T-helper 17 cell (primary cell): ENCODE measurements around the gene GPRC5C. TPM values are rescaled to one million over a fixed set of nuclear protein-coding genes. Genes with fewer than 3 reads are reported as not detected.

Experiments
- ATAC-seq: fragments of 150-1000 bp; cut with Tn5 transposase; 2 replicates; pipeline ENCODE4 v1.10.0; 2021; ENCODE audit warnings: mild to moderate bottlenecking, moderate library complexity
- DNase-seq, 3 donors: peaks; one replicate each; pipeline versions ENCODE4 v3.0.0 to v3.0.0-alpha.2; 2020 to 2021
- H3K9me3 ChIP-seq: one replicate; pipeline ENCODE4 v1.7.0; 2013; ENCODE audit warnings: low read length, mild to moderate bottlenecking; ENCODE audit not compliant: control insufficient read depth, poor library complexity, severe bottlenecking
- H3K27ac Mint-ChIP-seq: one replicate; pipeline ENCODE4 v1.8.0; 2022; ENCODE audit warnings: mild to moderate bottlenecking, moderate library complexity, mixed read lengths
- H3K27me3 Mint-ChIP-seq: one replicate; pipeline ENCODE4 v1.8.0; 2022; ENCODE audit warnings: mixed read lengths
- H3K36me3 Mint-ChIP-seq: one replicate; pipeline ENCODE4 v1.8.0; 2022; ENCODE audit warnings: low read depth, mixed read lengths
- H3K4me1 Mint-ChIP-seq: one replicate; pipeline ENCODE4 v1.8.0; 2022; ENCODE audit warnings: mild to moderate bottlenecking, mixed read lengths
- H3K4me3 Mint-ChIP-seq: one replicate; pipeline ENCODE4 v1.8.0; 2022; ENCODE audit warnings: mild to moderate bottlenecking, moderate library complexity, mixed read lengths
- total RNA-seq, 4 donors: library from RNA in 2 of 4; stranded (reverse) in 2 of 4; gene quantifications; one replicate each; pipeline ENCODE4 v1.2.3 and lab custom pipeline; 2022 to 2026

The GPRC5C gene
- total RNA-seq, 2 donors from 2014 or later: 0.18 TPM; not detected in 1

DNA sequence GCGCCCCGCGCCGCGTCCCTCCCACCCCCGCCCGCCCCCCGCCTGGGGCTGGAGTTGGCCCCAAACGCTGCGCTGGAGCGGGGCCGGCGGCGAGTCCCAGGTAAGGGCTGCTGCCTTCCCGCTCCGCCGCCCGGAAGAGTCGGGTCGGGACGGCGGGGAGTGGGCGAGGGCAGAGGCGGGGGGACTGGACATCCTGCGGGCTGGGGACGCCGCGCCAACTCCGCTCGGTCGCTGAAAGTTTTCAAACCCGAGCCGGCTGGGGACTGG is 469 bp downstream of the GPRC5C start:
- no peaks in the 10 kb centered on the region for H3K9me3 ChIP-seq
- DNase-seq (no peak), ATAC-seq (no peak)
- Mint-ChIP-seq H3K27ac (no peak overlapping the region), H3K27me3 (peaks cover 36% of the 10 kb centered on the region), H3K4me3 (no peak overlapping the region), H3K4me1 (peaks cover 3% of the 10 kb centered on the region), H3K36me3 (peaks cover 4% of the 10 kb centered on the region)

DNA sequence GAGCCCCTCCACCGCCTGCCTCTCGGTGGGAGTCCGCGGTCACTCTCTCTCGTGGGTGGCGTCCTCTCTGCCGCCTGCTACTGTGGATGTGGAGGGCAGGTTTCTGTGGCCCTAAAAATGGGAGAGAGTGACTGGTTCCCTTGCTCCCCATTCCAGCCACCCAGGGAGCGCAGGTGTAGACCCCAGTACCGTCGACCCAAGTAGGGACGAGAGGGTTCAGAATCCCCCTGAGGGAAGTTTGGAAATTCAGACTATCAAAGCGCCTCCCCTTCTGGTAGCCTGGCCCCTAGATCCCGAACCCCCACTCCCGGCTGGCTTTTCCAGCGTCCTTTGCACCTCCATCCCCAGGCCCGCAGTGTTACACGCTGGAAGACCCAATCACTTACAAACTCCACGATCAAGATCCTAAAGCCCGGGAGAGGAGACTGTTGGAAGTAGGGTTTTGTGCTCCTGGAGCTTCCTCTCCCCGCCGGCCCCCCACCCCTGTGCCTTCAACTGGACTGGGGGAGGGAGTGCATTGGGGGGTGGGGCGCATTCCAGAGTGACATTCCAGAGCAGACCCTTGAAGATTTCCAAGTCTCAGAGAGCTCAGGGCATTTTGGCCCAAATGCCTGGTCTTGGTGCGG is 991 bp downstream of the GPRC5C start:
- Mint-ChIP-seq H3K27ac (no peak overlapping the region), H3K4me3 (peak overlapping the region; percentile 63), H3K36me3 (peaks cover 4% of the 10 kb centered on the region), H3K27me3 (peaks cover 36% of the 10 kb centered on the region), H3K4me1 (peaks cover 3% of the 10 kb centered on the region)
- ATAC-seq (no peak), DNase-seq (no peak)
- no peaks in the 10 kb centered on the region for H3K9me3 ChIP-seq

DNA sequence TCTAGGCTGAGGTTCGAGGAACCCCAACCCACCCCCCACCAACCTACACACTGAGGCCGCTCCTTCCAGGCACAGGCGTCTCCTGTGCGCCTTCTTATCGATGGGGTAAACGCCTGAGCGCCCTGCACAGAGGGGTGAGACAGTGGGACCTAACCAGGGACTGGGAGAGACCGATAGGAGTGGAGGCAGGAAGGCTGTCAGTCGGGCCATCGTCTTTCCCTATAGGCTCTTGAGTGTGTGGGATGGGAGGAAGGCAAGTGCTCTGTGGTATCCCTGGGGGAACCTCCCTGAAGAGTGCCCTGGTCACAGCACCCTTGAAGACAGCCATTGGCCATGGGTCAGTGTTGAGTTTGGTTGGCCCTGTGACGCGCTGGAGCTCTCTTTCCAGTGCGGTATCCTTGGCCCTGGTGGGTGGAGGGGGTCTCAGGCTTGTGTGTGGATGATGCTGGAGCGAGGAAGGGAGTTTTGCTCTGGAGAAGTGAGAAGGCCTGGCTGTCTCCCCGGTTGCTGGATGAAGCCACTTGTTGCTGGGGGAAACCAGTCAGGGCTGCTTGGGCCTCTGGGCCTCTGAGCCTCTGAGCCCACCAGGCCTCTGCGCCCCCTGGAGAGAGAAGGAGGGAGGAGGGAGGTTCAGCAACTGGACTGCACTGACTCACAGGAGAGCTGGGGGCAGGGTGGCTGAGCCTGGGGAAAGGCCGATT is 1.7 kb downstream of the GPRC5C start:
- Mint-ChIP-seq H3K36me3 (peaks cover 4% of the 10 kb centered on the region), H3K4me1 (peaks cover 3% of the 10 kb centered on the region), H3K27me3 (peaks cover 36% of the 10 kb centered on the region), H3K4me3 (no peak overlapping the region), H3K27ac (no peak overlapping the region)
- H3K9me3 ChIP-seq: no peaks in the 10 kb centered on the region
- DNase-seq (no peak), ATAC-seq (no peak)

DNA sequence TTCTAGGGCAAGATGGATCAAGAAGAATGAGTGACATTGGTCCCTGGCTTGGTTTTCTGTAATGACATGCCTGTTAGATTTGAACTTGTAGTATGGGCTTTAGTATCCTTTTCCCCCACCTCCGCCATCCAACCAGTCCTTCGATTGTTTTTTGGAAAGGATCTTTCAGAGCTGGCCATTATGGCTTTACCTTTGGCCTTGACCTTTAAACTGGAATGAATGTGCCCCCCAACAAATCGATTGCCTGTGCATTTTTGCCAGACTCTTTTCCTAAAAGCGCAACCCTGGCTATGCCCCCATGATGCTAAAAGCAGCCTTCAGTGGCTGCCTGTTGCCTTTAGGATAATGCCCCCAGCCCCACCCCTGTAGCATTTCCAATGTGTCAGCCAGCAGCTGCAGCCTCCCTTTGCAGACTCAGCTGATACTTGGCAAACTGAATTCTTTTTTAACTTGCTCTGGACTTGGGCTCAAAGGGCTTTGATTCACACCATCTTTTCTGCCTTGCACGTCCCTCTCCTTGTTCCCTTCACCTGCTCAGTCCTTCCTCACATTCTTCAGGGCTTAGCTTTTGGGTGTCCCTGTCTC is 4.0 kb downstream of the GPRC5C start:
- Mint-ChIP-seq H3K36me3 (peaks cover 4% of the 10 kb centered on the region), H3K4me3 (no peak overlapping the region), H3K27me3 (peaks cover 29% of the 10 kb centered on the region), H3K27ac (no peak overlapping the region), H3K4me1 (peaks cover 3% of the 10 kb centered on the region)
- DNase-seq (no peak), ATAC-seq (no peak)
- H3K9me3 ChIP-seq: no peaks in the 10 kb centered on the region

DNA sequence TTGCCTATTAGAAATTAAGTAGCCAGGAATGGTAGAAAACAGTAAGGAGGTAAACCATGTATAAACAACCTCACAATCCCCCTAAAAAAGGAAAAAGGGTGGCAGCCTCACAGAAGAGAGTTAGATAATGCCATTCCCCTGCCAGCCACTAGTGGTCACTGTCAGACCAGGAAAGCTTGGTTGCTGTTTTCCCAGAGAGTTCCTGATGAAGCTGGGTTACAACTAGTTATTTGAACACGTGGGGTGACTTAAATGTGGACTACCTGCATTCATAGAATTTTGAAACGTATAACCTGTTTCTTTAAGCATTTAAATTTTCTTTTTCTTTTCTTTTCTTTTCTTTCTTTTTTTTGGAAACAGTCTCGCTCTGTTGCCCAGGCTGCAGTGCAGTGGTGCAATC is 5.8 kb downstream of the GPRC5C start:
- Mint-ChIP-seq H3K4me1 (no peaks in the 10 kb centered on the region), H3K27me3 (peaks cover 35% of the 10 kb centered on the region), H3K4me3 (no peak overlapping the region), H3K27ac (no peak overlapping the region), H3K36me3 (peaks cover 4% of the 10 kb centered on the region)
- DNase-seq: no peak
- H3K9me3 ChIP-seq: no peaks in the 10 kb centered on the region
- no peak for ATAC-seq

DNA sequence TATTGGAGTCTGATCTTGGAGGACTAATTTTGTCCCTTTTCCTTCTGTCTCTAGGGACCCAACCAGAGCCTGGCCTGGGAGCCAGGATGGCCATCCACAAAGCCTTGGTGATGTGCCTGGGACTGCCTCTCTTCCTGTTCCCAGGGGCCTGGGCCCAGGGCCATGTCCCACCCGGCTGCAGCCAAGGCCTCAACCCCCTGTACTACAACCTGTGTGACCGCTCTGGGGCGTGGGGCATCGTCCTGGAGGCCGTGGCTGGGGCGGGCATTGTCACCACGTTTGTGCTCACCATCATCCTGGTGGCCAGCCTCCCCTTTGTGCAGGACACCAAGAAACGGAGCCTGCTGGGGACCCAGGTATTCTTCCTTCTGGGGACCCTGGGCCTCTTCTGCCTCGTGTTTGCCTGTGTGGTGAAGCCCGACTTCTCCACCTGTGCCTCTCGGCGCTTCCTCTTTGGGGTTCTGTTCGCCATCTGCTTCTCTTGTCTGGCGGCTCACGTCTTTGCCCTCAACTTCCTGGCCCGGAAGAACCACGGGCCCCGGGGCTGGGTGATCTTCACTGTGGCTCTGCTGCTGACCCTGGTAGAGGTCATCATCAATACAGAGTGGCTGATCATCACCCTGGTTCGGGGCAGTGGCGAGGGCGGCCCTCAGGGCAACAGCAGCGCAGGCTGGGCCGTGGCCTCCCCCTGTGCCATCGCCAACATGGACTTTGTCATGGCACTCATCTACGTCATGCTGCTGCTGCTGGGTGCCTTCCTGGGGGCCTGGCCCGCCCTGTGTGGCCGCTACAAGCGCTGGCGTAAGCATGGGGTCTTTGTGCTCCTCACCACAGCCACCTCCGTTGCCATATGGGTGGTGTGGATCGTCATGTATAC is 8.0 kb downstream of the GPRC5C start:
- Mint-ChIP-seq H3K27me3 (peaks cover 47% of the 10 kb centered on the region), H3K4me3 (no peak overlapping the region), H3K27ac (no peak overlapping the region), H3K36me3 (no peaks in the 10 kb centered on the region), H3K4me1 (no peaks in the 10 kb centered on the region)
- no peak for DNase-seq
- H3K9me3 ChIP-seq: no peaks in the 10 kb centered on the region
- no peak for ATAC-seq

DNA sequence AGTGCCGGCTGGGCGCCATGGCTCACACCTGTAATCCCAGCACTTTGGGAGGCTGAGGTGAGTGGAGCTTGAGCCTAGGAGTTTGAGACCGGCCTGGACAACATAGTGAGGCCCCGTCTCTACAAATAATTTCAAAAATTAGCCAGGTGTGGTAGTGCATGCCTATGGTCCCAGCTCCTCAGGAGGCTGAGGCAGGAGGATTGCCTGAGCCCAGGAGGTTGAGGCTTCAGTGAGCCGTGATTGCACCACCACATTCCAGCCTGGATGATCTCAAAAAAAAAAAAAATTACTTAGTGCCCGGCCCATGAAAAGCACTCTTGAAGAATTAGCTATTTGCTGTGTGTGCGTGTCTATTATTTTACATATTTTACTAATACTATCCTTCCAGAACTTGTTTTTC is 9.6 kb downstream of the GPRC5C start:
- no peak for ATAC-seq
- Mint-ChIP-seq H3K4me3 (no peak overlapping the region), H3K27ac (no peak overlapping the region), H3K27me3 (peaks cover 32% of the 10 kb centered on the region), H3K4me1 (no peaks in the 10 kb centered on the region), H3K36me3 (no peaks in the 10 kb centered on the region)
- no peak for DNase-seq
- no peaks in the 10 kb centered on the region for H3K9me3 ChIP-seq

DNA sequence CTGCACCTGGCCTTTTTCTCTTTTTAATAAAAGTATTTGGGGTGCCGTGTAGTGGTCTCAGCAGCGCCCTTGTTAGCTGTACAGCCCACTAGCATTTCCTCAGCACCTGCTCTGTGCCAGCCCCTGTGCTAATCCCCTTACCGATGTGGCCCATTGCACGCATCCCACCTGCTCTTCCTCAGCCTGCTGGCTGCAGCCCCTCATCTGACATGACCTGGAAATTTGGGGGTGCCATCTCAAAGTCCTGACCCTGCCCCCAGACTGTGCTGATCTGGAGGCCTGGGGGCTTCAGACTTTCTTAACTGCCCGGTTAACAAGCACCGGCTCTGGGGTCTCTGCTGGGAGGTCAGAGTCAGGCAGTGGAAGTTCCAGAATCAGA is 10.4 kb downstream of the GPRC5C start:
- ATAC-seq (no peak), DNase-seq (no peak)
- H3K27ac Mint-ChIP-seq: peak overlapping the region; percentile 16
- H3K4me1 Mint-ChIP-seq: peaks cover 2% of the 10 kb centered on the region
- H3K36me3 Mint-ChIP-seq: no peaks in the 10 kb centered on the region
- H3K4me3 Mint-ChIP-seq: no peak overlapping the region
- H3K9me3 ChIP-seq: no peaks in the 10 kb centered on the region
- peaks cover 35% of the 10 kb centered on the region for H3K27me3 Mint-ChIP-seq

DNA sequence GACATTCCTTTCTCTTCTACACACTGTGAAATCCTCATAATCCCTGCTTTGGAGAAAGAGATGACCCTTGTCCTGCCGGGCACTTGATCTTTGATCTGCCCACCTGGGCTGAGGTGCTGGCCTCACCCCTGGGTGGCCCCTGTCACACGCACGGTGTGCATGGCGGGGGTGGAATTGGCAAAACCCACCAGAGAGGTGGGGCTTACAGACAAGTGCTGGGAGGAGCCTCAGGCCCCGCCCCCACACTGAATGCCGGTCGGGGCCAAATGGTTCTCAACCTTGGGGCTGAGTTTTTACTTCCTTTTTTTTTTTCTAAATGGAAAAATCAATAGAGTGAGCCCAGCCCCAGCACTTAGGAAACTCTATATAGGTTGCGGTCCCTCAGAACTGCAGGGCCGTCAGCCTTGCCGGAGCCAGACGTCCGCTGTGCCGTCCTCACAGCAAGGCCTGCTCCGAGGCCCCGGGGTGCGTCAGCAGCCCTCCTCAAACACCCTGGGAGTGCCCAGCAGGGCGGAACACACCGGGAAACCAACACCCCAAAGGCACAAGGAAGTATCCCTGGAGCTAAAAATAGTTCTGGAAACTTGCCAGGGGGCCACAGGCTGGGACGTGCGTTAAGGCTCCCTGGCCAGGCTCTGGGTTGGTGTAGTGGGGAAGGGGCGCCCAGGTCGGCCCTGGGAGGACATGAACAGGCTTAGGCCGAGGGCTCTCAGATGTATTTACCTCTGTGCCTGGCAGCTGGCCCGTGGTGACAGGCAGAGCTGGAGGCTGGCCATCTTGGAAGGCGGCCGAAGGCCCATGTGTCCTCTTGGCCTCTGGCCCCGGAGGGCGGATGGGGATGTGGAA is 11.0 kb downstream of the GPRC5C start:
- Mint-ChIP-seq H3K36me3 (no peaks in the 10 kb centered on the region), H3K4me3 (no peak overlapping the region), H3K4me1 (peaks cover 2% of the 10 kb centered on the region), H3K27ac (peak overlapping the region; percentile 16), H3K27me3 (peaks cover 41% of the 10 kb centered on the region)
- ATAC-seq (peak; percentile 49), DNase-seq (no peak)
- H3K9me3 ChIP-seq: no peaks in the 10 kb centered on the region

DNA sequence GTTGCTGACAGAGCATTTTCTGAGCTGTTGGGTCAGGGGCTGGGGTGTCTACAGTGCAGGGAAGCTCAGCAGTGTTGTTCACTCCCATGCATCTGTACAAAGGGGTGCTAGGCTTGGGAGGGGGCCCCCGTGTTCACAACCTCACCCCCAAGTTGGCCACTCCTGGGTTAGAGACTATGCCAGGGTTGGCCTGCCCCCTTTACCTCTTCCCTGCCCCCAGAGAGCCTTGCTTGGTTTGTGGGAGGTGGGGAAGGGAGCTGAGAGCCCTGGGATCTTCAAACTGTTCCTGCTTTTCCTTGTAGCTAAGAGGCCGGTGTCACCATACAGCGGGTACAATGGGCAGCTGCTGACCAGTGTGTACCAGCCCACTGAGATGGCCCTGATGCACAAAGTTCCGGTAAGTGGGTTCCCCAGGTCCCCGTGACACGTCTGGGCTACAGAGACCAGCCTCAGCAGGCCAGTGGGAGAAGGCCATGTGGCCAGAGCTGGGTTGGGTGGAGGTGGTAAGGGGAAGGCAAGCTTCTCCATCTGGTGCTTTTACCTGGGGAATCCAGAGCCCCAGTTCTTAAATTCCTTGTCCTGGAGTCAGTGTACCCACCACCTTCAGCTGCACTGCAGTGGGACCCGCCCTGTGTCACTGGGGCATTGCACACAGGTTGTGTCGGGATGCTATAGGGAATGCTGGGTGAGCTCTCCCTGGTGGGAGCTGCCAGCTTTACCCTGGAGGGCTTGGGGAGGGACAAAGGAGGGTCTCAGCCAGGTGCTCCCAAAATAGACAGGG is 11.8 kb downstream of the GPRC5C start:
- Mint-ChIP-seq H3K36me3 (no peaks in the 10 kb centered on the region), H3K27me3 (peaks cover 41% of the 10 kb centered on the region), H3K4me1 (peaks cover 2% of the 10 kb centered on the region), H3K4me3 (no peak overlapping the region), H3K27ac (no peak overlapping the region)
- DNase-seq (no peak), ATAC-seq (no peak)
- no peaks in the 10 kb centered on the region for H3K9me3 ChIP-seq

DNA sequence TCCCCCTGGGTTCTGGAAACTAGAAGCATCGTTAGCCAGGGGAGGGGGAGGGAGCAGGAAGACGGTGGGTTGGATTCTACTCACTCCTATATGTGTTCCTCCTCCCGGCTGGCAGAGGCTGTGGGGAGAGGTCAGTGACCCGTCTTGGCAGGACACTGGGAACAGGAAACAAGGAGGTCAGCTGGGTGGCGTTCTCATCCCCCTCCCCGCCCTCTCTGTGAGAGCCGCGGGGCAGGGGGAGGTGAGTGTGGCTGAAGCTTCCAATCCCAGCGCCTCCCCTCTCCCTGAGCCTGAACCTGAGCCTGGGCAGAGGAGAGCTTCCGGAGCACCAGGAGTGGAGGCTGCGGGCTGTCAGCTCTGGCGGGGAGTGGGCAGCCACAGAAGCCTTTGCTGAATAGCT is 12.5 kb downstream of the GPRC5C start:
- H3K9me3 ChIP-seq: no peaks in the 10 kb centered on the region
- Mint-ChIP-seq H3K27me3 (peaks cover 41% of the 10 kb centered on the region), H3K36me3 (no peaks in the 10 kb centered on the region), H3K4me1 (peaks cover 2% of the 10 kb centered on the region), H3K4me3 (no peak overlapping the region), H3K27ac (no peak overlapping the region)
- ATAC-seq (no peak), DNase-seq (no peak)

DNA sequence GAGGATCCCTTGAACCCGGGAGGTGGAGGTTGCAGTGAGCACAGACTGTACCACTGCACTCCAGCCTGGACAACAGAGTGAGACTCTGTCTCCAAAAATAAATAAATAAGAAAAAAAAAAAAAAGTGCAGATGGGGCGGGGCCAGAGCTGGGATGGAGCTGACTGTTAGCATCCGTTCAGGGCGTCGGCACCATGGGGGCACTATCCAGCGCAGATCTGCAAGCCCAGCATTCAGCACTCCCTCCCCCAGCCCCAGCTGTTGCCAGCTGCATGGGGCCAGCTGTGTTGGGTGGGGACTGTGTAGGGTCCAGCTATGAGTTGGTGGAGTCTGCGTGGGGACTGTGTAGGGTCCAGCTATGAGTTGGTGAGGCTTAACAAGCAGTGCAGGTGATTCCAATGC is 13.3 kb downstream of the GPRC5C start:
- ATAC-seq: no peak
- DNase-seq: no peak
- H3K9me3 ChIP-seq: no peaks in the 10 kb centered on the region
- H3K27ac Mint-ChIP-seq: no peak overlapping the region
- no peak overlapping the region for H3K4me3 Mint-ChIP-seq
- peaks cover 2% of the 10 kb centered on the region for H3K4me1 Mint-ChIP-seq
- H3K36me3 Mint-ChIP-seq: no peaks in the 10 kb centered on the region
- H3K27me3 Mint-ChIP-seq: peaks cover 38% of the 10 kb centered on the region
